ENCODE data around the gene RFNG.

- peak in 3 of 4 donors; percentile 62 to 98 (median 97) for TF ChIP-seq POLR2A (IDR thresholded peaks at IDR 0.05)
- TF ChIP-seq, protein P1, sequence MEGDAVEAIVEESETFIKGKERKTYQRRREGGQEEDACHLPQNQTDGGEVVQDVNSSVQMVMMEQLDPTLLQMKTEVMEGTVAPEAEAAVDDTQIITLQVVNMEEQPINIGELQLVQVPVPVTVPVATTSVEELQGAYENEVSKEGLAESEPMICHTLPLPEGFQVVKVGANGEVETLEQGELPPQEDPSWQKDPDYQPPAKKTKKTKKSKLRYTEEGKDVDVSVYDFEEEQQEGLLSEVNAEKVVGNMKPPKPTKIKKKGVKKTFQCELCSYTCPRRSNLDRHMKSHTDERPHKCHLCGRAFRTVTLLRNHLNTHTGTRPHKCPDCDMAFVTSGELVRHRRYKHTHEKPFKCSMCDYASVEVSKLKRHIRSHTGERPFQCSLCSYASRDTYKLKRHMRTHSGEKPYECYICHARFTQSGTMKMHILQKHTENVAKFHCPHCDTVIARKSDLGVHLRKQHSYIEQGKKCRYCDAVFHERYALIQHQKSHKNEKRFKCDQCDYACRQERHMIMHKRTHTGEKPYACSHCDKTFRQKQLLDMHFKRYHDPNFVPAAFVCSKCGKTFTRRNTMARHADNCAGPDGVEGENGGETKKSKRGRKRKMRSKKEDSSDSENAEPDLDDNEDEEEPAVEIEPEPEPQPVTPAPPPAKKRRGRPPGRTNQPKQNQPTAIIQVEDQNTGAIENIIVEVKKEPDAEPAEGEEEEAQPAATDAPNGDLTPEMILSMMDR (IDR thresholded peaks at IDR 0.05) = peak; percentile 84 to 95 (median 93)
Observed at GRCh38 chr17:82037092-82037888, 14.3 kb downstream of the RFNG start, which contains the start of gene DCXR.
